ENCODE measurements around the gene GALNT2.

The GALNT2 gene

GRCh38 chr1:230186874-230187273 lies 119.8 kb downstream of the GALNT2 start:
- no peak for DNase-seq (ENCODE audit: low spot score)

DNA sequence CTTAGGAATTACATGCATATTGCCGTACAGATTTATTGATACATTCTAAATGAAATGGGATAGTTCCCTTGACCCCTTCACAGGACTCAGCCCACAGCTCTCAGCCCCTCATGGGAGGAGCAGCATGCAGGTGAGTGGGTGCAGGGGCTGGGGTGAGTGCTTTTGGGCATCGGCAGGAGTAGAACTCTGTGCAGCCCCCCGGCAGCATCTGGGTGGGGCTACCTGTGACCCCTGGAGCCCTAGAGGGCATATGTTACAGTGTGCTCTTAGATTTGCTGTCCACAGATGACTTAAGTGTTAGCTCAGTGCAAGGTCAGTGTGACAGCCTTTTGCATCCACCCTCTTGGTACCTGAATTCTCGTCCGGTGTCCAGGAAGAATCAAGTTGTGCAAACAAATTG lies 120.3 kb downstream of the GALNT2 start:
- no peak for DNase-seq (ENCODE audit: low spot score)

GRCh38 chr1:230188826-230189225 lies 121.8 kb downstream of the GALNT2 start:
- DNase-seq (ENCODE audit: low spot score): no peak

DNA sequence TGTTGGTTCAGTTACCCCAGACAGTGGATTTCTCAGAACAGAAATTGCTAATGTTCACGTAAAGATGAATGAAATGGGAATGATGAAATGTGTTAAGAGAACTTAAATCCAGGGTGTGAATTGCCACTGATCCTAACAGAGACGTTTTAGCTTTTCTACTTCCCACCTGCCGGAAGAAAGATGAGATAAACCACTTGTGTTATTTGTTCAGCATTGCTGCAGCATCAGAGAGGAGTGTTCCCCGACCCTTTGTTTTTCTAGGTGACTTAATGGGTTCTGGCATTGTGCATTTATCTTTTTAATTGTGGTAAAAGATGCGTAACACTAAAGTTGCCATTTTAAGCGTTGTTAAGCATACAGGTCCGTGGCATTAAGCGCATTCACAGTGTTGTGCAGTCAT lies 122.3 kb downstream of the GALNT2 start:
- no peak for DNase-seq (ENCODE audit: low spot score)

DNA sequence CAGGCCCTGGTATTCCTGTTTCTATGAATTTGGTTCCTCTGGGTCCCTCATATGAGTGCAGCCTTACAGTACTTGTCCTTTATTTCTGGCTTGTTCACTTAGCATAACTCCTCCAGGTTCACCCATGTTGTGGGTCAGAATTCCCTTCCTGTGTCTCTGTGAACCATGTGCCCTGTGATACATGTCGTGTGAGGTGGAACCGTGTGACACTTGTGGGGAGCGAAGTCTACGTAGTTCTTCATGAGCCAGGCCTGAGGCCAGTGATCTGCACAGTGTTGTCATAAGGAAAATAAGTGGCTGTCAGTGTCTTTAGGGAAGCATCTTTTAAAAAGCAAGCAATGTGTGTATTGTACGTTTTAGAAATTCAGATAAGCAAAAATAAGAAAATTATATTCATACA lies 122.8 kb downstream of the GALNT2 start:
- DNase-seq (ENCODE audit: low spot score): no peak

- peak; percentile 36 for DNase-seq (ENCODE audit: low spot score)
Observed at GRCh38 chr1:230191079-230191804, 124.2 kb downstream of the GALNT2 start.

DNA sequence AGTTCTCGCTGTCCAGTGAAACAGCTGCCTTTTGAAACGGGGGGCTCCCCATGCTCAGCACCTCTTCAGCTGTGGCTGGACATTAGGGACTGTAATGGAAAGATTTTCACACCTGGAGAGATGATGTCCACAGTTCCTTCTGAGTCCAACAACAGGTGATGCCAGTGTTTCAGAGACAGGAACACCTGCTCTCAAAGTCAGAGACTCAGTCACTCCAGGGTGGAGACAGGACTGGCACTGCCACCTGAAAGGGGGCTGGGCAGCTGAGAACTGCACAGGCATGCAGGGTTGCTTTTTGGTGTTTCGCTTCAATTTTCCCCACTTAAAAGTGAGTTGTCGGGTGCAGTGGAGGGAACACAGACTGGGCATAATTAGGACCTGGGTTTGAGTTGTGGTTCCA lies 124.8 kb downstream of the GALNT2 start:
- no peak for DNase-seq (ENCODE audit: low spot score)

GRCh38 chr1:230194525-230194924 lies 127.5 kb downstream of the GALNT2 start:
- DNase-seq (ENCODE audit: low spot score): no peak

- no peak for DNase-seq (ENCODE audit: low spot score)
Observed at GRCh38 chr1:230195199-230195598, 128.2 kb downstream of the GALNT2 start.

- DNase-seq (ENCODE audit: low spot score): no peak
Observed at GRCh38 chr1:230196077-230196476, 129.0 kb downstream of the GALNT2 start.

GRCh38 chr1:230197644-230198567 lies 130.9 kb downstream of the GALNT2 start:
- DNase-seq (ENCODE audit: low spot score): no peak

DNA sequence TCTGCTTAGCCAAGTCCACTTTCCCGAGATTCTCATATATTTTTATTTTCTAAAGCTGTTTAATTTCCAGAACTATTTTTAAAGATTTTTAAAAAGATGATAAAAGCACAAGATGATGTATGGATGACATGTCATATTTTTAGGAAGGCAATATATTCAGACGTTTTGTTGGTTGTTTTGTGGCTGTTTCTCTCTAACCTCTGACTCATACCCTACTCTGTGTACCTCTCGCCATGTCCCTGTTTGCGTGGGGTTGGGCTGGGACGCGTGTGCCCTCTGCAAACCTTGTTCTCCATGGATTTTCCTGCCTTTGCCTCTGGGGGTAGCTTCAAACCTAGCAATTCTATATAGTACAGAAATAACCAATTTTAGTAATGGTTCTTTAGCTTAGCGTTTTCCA lies 132.0 kb downstream of the GALNT2 start:
- DNase-seq (ENCODE audit: low spot score): no peak

- no peak for DNase-seq (ENCODE audit: low spot score)
Observed at GRCh38 chr1:230199554-230199953, 132.5 kb downstream of the GALNT2 start.

GRCh38 chr1:230200276-230200675 lies 133.2 kb downstream of the GALNT2 start:
- no peak for DNase-seq (ENCODE audit: low spot score)

DNA sequence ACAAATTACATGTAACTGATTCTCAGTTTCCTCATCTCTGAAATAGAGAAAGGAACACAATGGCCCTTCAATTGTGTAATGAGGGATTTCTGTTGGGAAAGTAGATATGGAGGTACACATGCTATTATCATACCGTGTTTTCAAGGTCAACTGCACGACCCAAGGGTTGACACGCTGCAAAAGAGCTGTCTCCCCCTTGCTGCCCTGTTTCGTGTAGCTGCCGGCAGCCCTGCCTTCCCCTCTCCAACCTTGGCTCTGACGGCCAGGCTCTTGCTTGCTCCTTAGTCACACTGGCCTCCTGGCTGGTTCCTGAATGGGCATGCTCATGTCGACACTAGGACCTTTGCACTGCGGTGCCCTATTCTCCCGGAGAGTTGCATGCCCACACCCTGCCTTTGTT lies 134.4 kb downstream of the GALNT2 start:
- no peak for DNase-seq (ENCODE audit: low spot score)

- DNase-seq (ENCODE audit: low spot score): no peak
Observed at GRCh38 chr1:230204842-230205241, 137.8 kb downstream of the GALNT2 start.

DNA sequence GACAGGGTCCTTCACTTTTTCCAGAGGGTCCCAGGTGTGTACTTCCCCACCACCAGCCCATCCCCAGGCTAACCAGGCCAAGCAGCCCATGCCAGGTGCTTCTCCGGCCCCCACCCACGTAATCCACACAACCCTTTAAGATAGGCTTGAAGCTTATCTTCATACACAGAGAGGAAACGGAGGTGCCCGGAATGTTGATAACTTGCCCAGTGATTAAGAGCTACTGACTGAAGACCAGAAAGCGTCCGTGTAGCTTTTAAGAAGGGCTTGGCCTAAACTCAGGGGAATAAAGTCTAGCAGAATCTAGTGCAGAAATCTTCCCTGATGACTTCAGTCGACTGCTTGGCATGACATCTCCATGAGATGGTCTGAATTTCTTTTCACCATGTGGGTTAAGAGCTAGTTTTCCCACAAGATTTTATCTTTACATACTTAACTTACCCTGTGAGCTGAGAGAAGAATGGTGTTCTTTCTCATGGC lies 138.7 kb downstream of the GALNT2 start:
- no peak for DNase-seq (ENCODE audit: low spot score)

DNA sequence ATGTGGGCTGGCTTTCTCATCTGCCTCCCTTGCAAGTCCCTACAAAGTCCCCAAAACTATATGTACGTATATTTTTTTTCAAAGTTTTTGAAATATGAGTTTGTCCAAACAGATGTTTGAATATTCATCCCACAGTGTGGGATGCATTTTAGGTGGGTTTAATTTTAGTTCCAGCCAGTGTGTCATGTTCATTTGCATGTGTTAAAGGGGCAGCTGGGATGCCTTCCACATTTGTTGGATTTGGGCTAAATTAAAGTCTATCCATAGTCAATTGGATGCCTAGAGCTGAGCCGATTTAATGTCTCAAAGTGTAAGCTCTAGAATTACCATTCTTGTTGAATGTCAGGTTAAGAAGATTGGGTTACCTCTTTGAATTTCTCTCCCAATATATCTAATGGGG lies 139.2 kb downstream of the GALNT2 start:
- DNase-seq (ENCODE audit: low spot score): no peak

- no peak for DNase-seq (ENCODE audit: low spot score)
Observed at GRCh38 chr1:230206976-230207375, 139.9 kb downstream of the GALNT2 start.

DNA sequence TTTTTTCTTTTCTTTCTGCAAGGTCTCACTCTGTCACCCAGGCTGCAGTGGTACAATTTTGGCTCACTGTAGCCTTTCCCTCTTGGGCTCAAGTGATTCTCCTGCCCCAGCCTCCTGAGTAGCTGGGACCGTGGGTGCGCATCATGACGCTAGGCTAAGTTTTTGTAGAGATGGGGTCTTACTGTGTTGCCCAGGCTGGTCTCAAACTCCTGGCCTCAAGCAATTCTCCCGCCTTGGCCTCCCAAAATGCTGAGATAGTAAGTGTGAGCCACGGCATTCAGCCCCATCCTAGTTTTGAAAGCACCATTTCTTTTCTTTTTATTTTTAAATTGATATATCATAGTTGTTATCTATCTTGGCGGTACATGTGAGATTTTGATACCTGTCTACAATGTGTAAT lies 140.6 kb downstream of the GALNT2 start:
- DNase-seq (ENCODE audit: low spot score): no peak

DNA sequence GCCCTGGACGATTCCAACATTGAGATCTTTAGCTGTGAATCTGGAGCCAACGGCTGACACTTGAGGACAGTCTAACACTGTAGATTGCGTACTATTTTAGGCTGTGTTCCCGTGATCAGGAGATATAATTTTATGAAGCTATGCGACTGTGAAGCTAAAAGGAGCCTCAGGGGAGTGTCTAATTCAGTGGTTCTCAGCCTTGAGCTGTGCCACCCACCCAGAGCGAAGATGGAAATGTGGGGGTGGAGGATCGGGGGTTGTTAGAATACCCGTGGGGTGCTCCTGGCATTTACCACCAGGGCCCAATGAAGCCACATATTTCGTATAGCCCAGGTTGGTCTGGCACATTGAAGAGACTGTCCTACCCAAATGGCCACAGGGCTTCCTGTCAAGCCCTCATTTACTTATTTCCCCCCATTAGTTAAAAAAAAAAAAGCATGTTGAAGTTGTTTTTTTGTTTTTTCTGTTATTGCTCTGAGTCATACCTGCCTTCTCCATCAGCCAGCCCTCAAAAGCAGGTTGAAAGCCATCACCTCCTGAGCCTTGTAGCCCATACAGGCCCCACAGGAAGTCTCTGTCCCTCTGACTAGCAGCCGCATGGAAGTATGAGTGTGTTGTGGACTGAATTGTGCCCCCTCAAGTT lies 141.7 kb downstream of the GALNT2 start:
- DNase-seq (ENCODE audit: low spot score): no peak

- DNase-seq (ENCODE audit: low spot score): no peak
Observed at GRCh38 chr1:230210326-230210980, 143.4 kb downstream of the GALNT2 start.
